Endothelial cell of umbilical vein (primary cell): Measurements from ENCODE around the gene MPP4.

ENCODE experiments used
- POLR2A ChIP-seq: IDR thresholded peaks from 2 replicates; pipeline ENCODE4 v1.6.1; 2012; ENCODE audit warnings: low read depth, mild to moderate bottlenecking, control low read depth, low read length
- POLR2AphosphoS5 ChIP-seq: IDR thresholded peaks from 2 replicates; pipeline ENCODE4 v1.6.1; 2012; ENCODE audit warnings: low read depth, mild to moderate bottlenecking, control low read depth, low read length, moderate library complexity; ENCODE audit not compliant: insufficient read depth
- TF ChIP-seq, protein P1 (sequence below), 2 donors: IDR thresholded peaks; 1 replicate in 1 of 2; 2 replicates in 1 of 2; pipeline ENCODE4 v1.5.1; 2011; ENCODE audit warnings: low read length in 2 of 2, mild to moderate bottlenecking in 2 of 2, moderate library complexity in 2 of 2, control low read depth in 1 of 2, inconsistent platforms in 1 of 2, low read depth in 1 of 2; ENCODE audit not compliant: insufficient read depth in 1 of 2; ENCODE audit errors: extremely low read depth in 1 of 2

DNA sequence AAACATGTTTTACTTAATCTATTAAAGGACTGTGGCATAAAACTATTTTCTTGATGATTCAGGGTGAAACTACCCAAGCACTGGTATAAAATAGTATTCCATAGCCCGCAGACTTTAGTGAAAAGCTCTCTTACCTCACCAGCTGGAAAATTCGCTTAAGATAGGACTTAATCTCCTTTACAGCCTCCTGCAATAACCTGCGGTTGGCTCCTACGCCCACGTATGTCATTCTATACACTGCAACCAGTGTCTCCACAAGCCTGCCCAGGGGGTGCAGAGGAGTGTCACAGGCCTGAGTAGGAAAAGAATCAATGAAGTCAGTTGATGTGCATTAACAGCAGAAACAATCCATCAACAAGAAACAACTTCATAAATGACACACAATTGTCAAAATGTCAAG, 11.3 kb upstream of the MPP4 start:
- TF ChIP-seq, protein P1, sequence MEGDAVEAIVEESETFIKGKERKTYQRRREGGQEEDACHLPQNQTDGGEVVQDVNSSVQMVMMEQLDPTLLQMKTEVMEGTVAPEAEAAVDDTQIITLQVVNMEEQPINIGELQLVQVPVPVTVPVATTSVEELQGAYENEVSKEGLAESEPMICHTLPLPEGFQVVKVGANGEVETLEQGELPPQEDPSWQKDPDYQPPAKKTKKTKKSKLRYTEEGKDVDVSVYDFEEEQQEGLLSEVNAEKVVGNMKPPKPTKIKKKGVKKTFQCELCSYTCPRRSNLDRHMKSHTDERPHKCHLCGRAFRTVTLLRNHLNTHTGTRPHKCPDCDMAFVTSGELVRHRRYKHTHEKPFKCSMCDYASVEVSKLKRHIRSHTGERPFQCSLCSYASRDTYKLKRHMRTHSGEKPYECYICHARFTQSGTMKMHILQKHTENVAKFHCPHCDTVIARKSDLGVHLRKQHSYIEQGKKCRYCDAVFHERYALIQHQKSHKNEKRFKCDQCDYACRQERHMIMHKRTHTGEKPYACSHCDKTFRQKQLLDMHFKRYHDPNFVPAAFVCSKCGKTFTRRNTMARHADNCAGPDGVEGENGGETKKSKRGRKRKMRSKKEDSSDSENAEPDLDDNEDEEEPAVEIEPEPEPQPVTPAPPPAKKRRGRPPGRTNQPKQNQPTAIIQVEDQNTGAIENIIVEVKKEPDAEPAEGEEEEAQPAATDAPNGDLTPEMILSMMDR (IDR thresholded peaks at IDR 0.05; ENCODE audit: extremely low read depth in 1 of 2, insufficient read depth in 1 of 2, low read depth in 1 of 2, low read length in 2 of 2), result no peak
- TF ChIP-seq POLR2AphosphoS5 (no peak), POLR2A (no peak)
